SK-MEL-5 (cell line): ENCODE measurements around the gene CXCL13. TPM values are rescaled to one million over a fixed set of nuclear protein-coding genes. Genes with fewer than 3 reads are reported as not detected.
"Not testable (repeated sequence)": the region's sequence is repeated elsewhere in the genome, so short reads cannot be mapped to it uniquely, and the experiment has no call there.

Source experiments
- DNase-seq: peaks from one replicate; pipeline ENCODE4 v3.0.0-alpha.2; 2016; ENCODE audit warnings: low read depth, low spot score
- in situ Hi-C: cut with HindIII; loops from 2 replicates; pipeline ENCODE4 v1.10.0; 2016; ENCODE audit warnings: low sequenced_read_pairs, high pct_unique_total_duplicates, low pct_unique_long_range_greater_than_20kb
- polyA plus RNA-seq, 2 experiments: library from polyadenylated mRNA; depleted of rRNA; stranded (reverse); fragments of >200 nt; gene quantifications; 2 replicates each; pipeline ENCODE4 v1.2.3, GENCODE V29; 2015
- total RNA-seq: library from RNA; depleted of rRNA; stranded (reverse); fragments of >200 nt; shearing (Covaris generic); gene quantifications from 2 replicates; pipeline ENCODE4 v1.2.3, GENCODE V29; 2014; rRNA removed

CXCL13 gene
- not detected in 2 replicates for total RNA-seq
- not detected in 2 replicates for polyA plus RNA-seq (2015; cell fraction: cytosol; rRNA removed)
- polyA plus RNA-seq (2015; cell fraction: nucleus; rRNA removed): not detected in 2 replicates

- in situ Hi-C loops: no loop called here
- no peak for DNase-seq
Observed at GRCh38 chr4:77605210-77605902, at the start of gene CXCL13. Gene CXCL13, plus strand, starts transcription at chr4:77605820. Its CDS starts 46 bp downstream, at chr4:77605866.

- in situ Hi-C loops: no loop called here
- DNase-seq: no peak
Observed at GRCh38 chr4:77560170-77560569, 45.5 kb upstream of the CXCL13 start.

- in situ Hi-C loops: not testable (repeated sequence)
Observed at GRCh38 chr4:77561720-77562119, 43.9 kb upstream of the CXCL13 start.

GRCh38 chr4:77564231-77564630, 41.4 kb upstream of the CXCL13 start:
- no peak for DNase-seq
- in situ Hi-C loops: no loop called here

More at GRCh38 chr4:77561720-77562119, 43.9 kb upstream of the CXCL13 start:
- not testable (repeated sequence) for DNase-seq

- in situ Hi-C loops: no loop called here
- no peak for DNase-seq
Observed at GRCh38 chr4:77566148-77566547, 39.5 kb upstream of the CXCL13 start.

- no peak for DNase-seq
- in situ Hi-C loops: no loop called here
Observed at GRCh38 chr4:77567549-77567948, 38.1 kb upstream of the CXCL13 start.

GRCh38 chr4:77570508-77571214, 35.0 kb upstream of the CXCL13 start:
- DNase-seq, in situ Hi-C loops: not testable (repeated sequence)

GRCh38 chr4:77576351-77576750, 29.3 kb upstream of the CXCL13 start:
- no peak for DNase-seq
- in situ Hi-C loops: no loop called here

- in situ Hi-C loops: no loop called here
- no peak for DNase-seq
Observed at GRCh38 chr4:77578145-77578544, 27.5 kb upstream of the CXCL13 start.

GRCh38 chr4:77579406-77580076, 26.1 kb upstream of the CXCL13 start:
- in situ Hi-C loops: no loop called here
- DNase-seq: peak; percentile 3

- in situ Hi-C loops: no loop called here
- peak; percentile 29 for DNase-seq
Observed at GRCh38 chr4:77581724-77582123, 23.9 kb upstream of the CXCL13 start.

- in situ Hi-C loops: no loop called here
- DNase-seq: peak; percentile 9
Observed at GRCh38 chr4:77582156-77582555, 23.5 kb upstream of the CXCL13 start.

GRCh38 chr4:77582711-77583110, 22.9 kb upstream of the CXCL13 start:
- DNase-seq: no peak
- in situ Hi-C loops: no loop called here

GRCh38 chr4:77586951-77587383, 18.7 kb upstream of the CXCL13 start:
- DNase-seq: peak; percentile 50
- in situ Hi-C loops: no loop called here

GRCh38 chr4:77590482-77590881, 15.1 kb upstream of the CXCL13 start:
- in situ Hi-C loops: no loop called here
- no peak for DNase-seq

- in situ Hi-C loops: no loop called here
- DNase-seq: no peak
Observed at GRCh38 chr4:77591532-77591931, 14.1 kb upstream of the CXCL13 start.

- no peak for DNase-seq
- in situ Hi-C loops: no loop called here
Observed at GRCh38 chr4:77593101-77593500, 12.5 kb upstream of the CXCL13 start.

- no peak for DNase-seq
- in situ Hi-C loops: no loop called here
Observed at GRCh38 chr4:77593993-77594392, 11.6 kb upstream of the CXCL13 start.
